Peyer's patch (tissue), 4 donors: ENCODE measurements around the gene MAD1L1. TPM values are rescaled to one million over a fixed set of nuclear protein-coding genes. Genes with fewer than 3 reads are reported as not detected.

Experiments used
- DNase-seq, 3 donors: peaks; one replicate each; pipeline ENCODE4 v3.0.0-alpha.2; 2017 to 2019
- H3K27ac ChIP-seq, 4 donors: fragments of 200-600 bp; sonication (generic); one replicate each; pipeline ENCODE4 v1.5.1; 2016 to 2019
- H3K27me3 ChIP-seq, 2 donors: fragments of 200-600 bp; sonication (generic); one replicate each; pipeline ENCODE4 v1.5.1; 2019
- H3K36me3 ChIP-seq, 3 donors: fragments of 200-600 bp; sonication (generic); one replicate each; pipeline ENCODE4 v1.5.1; 2016 to 2019
- H3K4me1 ChIP-seq, 4 donors: fragments of 200-600 bp; sonication (generic); one replicate each; pipeline ENCODE4 v1.5.1; 2016 to 2019
- H3K4me3 ChIP-seq, 4 donors: fragments of 200-600 bp; sonication (generic); 1 replicate in 3 of 4; 2 replicates in 1 of 4; pipeline ENCODE4 v1.5.1; 2016 to 2019; ENCODE audit warnings: mild to moderate bottlenecking in 1 of 4
- H3K9me3 ChIP-seq, 4 donors: fragments of 200-600 bp; sonication (generic); one replicate each; pipeline ENCODE4 v1.5.1; 2016 to 2019; ENCODE audit warnings: mild to moderate bottlenecking in 1 of 4
- POLR2A ChIP-seq, 2 donors: fragments of 450-650 bp; IDR thresholded peaks; one replicate each; pipeline ENCODE4 v1.5.1; 2017; ENCODE audit warnings: antibody characterized with exemption in 2 of 2, mild to moderate bottlenecking in 2 of 2, moderate library complexity in 2 of 2
- total RNA-seq, 4 donors: library from RNA; depleted of rRNA; stranded (reverse); fragments of >200 nt; gene quantifications; one replicate each; pipeline ENCODE4 v1.1.0, GENCODE V29; 2016
- TF ChIP-seq, protein P1 (sequence below), 6 experiments: fragments of 450-650 bp in 4 of 6; fragments of 200-600 bp in 2 of 6; sonication (generic) in 1 of 6; IDR thresholded peaks; one replicate each; pipeline ENCODE4 v1.5.1; 2017 to 2019; ENCODE audit warnings: antibody characterized with exemption in 6 of 6, mild to moderate bottlenecking in 3 of 6, moderate library complexity in 1 of 6

The MAD1L1 gene
- total RNA-seq, 4 donors from 2014 or later, result 43.9 to 417 (median 59.1) TPM

DNA sequence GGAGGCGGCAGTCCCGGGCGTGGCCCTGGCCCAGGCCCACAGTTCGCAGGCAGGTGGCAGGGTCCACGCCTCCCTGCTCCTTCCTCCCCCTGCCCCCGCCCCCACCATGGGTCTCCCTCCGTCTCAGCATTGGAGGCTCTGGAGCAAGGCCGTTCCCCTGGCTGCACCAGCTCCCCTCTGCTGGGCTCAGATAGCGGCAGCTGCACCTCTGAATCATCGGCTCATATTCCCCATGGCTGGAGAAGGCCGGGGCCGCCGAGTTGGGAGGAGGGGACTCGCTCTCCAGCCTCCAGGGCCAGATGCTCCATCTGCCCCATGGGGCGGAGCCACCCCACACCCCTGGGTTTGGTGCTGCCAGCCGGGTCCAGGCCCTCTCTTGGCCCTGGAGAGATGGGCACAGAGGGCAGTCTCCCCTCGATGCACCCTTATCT, 417.7 kb downstream of the MAD1L1 start:
- H3K27ac ChIP-seq, result no peak overlapping the region

DNA sequence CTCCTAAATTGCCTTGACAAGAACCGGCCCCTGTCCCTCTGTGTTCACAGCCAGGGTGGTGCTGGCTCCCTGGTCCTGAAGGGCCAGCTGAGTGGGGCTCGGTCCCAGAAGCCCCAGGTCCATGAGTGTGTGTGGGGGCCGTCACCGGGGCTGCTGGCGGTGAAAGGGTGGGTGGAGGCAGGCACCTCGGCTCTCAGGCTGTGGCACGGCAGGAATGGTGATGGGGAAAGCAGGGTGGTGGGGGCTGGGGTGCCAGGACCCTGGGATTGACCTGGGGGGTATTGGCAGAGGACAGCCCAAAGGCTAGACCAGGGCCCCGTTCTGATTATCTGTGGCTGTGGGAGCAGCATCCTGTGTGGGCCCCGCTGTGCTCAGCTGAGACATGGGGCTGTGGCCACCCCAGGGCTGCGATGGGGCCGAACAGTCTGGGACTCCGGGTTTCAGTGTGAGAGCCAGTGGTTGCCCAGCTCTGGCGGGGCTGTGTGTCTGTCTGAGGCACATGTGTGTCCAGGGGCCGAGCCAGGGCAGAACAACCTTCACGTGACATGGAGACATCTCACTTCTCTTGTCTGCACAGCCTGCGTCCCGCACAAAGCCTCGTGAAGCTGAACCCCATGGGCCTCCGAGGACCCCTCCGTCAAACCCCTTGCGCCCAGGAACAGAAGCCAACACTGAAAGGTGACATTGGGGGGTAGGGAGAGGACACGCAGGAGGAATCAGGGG, 418.5 kb downstream of the MAD1L1 start:
- H3K27ac ChIP-seq, result no peak overlapping the region
- H3K9me3 ChIP-seq, result no peaks in the 10 kb centered on the region
- no peaks in the 10 kb centered on the region for H3K27me3 ChIP-seq
- TF ChIP-seq, protein P1, sequence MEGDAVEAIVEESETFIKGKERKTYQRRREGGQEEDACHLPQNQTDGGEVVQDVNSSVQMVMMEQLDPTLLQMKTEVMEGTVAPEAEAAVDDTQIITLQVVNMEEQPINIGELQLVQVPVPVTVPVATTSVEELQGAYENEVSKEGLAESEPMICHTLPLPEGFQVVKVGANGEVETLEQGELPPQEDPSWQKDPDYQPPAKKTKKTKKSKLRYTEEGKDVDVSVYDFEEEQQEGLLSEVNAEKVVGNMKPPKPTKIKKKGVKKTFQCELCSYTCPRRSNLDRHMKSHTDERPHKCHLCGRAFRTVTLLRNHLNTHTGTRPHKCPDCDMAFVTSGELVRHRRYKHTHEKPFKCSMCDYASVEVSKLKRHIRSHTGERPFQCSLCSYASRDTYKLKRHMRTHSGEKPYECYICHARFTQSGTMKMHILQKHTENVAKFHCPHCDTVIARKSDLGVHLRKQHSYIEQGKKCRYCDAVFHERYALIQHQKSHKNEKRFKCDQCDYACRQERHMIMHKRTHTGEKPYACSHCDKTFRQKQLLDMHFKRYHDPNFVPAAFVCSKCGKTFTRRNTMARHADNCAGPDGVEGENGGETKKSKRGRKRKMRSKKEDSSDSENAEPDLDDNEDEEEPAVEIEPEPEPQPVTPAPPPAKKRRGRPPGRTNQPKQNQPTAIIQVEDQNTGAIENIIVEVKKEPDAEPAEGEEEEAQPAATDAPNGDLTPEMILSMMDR (IDR thresholded peaks at IDR 0.05), result no peak
- TF ChIP-seq POLR2A (IDR thresholded peaks at IDR 0.05), result no peak
- H3K4me3 ChIP-seq, result no peak overlapping the region
- H3K36me3 ChIP-seq, result no peaks in the 10 kb centered on the region
- DNase-seq, result no peak
- no peaks in the 10 kb centered on the region for H3K4me1 ChIP-seq

More for the DNA sequence above, 417.7 kb downstream of the MAD1L1 start:
- Histone ChIP-seq H3K27me3 (no peaks in the 10 kb centered on the region), H3K9me3 (no peaks in the 10 kb centered on the region), H3K4me3 (no peak overlapping the region), H3K4me1 (no peaks in the 10 kb centered on the region), H3K36me3 (no peaks in the 10 kb centered on the region)
- DNase-seq, result no peak
- TF ChIP-seq, protein P1 (IDR thresholded peaks at IDR 0.05), result no peak
- no peak for TF ChIP-seq POLR2A (IDR thresholded peaks at IDR 0.05)

DNA sequence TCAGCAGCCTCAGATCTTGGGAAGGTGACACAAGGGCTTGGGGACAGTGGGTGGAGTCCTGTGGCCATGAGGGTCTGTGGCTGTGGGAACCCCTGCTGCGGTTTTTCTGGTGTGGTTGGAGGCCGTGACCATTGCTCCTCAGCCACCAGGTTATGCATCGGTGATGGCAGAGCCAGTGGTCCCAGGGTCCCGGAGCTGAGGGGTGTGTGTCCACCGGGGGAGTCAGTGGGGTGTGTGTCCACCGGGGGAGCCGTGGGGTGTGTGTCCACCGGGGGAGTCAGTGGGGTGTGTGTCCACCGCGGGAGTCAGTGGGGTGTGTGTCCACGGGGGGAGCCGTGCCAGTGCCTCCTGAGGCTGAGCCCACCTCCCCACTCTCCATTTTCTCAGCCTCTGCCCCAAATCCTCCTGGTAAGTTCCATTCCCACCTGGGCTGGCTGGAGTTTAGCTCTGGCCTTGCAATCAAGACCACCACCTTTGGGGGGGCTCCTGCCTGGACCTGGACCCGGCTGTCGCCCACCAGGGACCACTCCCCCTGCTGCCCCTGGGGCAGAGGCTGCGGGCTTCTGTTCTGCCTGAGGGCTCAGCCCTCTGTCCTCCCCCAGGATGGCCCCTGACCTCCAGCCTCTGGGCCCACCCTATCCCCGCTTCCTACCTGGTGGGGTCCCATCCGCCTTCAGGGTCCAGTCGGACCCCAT, 419.2 kb downstream of the MAD1L1 start:
- no peak for DNase-seq

DNA sequence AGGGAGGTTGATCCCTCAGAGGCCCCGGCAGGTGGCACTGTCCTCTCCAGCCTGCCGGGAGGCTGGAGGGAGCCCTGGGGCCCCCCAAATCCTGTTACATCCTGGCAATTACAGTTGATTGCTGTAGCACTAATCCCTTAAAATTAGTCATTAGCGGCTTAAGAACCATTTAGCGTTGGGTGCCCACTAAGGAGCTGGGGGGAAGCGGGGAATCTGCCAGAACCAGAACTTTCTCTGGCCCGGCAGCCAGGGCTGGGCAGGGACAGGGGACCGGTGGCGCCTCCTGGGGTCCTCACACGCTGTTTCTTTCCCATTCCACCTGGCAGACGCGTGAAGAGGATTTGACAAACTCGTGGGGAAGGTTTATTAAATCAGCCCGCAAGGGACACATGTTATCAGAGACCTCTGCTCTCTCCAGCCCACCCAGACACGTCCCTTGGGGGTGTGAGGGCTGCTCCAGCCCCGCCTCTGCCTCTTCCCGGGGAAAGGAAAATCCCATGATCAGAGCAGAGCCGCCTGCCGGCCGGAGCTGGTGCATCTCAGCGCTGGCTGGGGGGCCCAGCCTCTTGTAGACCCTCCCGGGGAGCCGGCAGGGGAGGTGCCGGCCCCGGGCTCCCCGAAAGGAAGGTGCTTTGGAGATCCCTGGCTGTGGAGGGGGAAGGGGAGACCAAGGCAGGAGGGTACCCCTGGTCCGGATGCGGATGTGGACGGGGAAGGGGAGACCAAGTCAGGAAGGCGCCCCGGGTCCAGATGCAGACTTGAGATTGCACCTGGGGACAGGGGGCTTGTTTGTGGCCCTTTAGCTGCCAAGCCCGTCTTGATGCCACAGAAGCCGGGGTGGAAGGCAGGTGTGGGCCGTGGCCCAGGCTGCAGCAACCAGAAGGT, 420.0 kb downstream of the MAD1L1 start:
- no peak for TF ChIP-seq POLR2A (IDR thresholded peaks at IDR 0.05)
- TF ChIP-seq, protein P1 (IDR thresholded peaks at IDR 0.05), result peak in 1 of 6 experiments; percentile 5
- Histone ChIP-seq H3K9me3 (no peaks in the 10 kb centered on the region), H3K27me3 (no peaks in the 10 kb centered on the region), H3K27ac (no peak overlapping the region), H3K4me3 (no peak overlapping the region), H3K4me1 (no peaks in the 10 kb centered on the region), H3K36me3 (no peaks in the 10 kb centered on the region)
- no peak for DNase-seq

More for the DNA sequence above, 419.2 kb downstream of the MAD1L1 start:
- no peaks in the 10 kb centered on the region for H3K36me3 ChIP-seq
- no peaks in the 10 kb centered on the region for H3K9me3 ChIP-seq
- no peaks in the 10 kb centered on the region for H3K27me3 ChIP-seq
- H3K27ac ChIP-seq, result no peak overlapping the region
- H3K4me1 ChIP-seq, result no peaks in the 10 kb centered on the region
- no peak overlapping the region for H3K4me3 ChIP-seq
- TF ChIP-seq, protein P1 (IDR thresholded peaks at IDR 0.05), result no peak
- TF ChIP-seq POLR2A (IDR thresholded peaks at IDR 0.05), result no peak

DNA sequence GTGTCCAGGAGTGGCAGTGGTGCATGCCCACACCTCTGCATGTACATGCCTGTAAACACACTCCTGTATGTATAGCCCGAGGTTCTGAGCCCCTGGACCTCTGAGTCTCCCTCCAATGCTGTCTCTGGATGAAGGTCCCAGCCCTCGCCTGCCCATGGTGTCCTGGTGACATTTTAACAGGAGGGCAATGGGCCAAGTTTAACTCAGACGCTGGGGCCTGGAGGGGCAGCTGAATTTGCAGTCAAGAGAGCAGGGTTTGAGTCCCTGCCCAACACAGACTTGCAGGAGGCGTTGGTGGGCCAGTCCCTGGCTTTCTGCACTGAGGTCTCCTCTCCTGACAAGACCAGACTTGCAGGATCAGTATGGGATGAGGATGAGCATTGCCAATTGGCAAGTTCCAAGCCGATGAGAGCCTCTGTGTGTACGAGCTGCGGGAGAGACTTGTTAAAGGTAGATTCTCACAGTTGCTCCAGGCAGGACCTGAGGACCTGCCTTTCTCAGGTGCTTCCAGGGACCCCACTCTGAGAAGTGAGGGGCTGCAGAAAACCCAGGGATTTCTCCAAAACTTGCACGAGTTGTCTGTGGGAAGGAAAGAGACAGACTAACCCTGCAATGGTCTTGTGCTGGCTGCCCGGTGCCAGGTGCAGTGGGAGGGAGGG, 420.8 kb downstream of the MAD1L1 start:
- Histone ChIP-seq H3K4me1 (no peaks in the 10 kb centered on the region), H3K4me3 (no peak overlapping the region), H3K27me3 (no peaks in the 10 kb centered on the region), H3K27ac (no peak overlapping the region), H3K9me3 (no peaks in the 10 kb centered on the region), H3K36me3 (no peaks in the 10 kb centered on the region)
- DNase-seq, result no peak
- TF ChIP-seq, protein P1 (IDR thresholded peaks at IDR 0.05), result no peak
- TF ChIP-seq POLR2A (IDR thresholded peaks at IDR 0.05), result no peak
